ENCODE measurements around the gene PPM1M.
A peak's percentile ranks its signal among the peaks of the same experiment; 100 is the strongest.

Gene PPM1M

DNA sequence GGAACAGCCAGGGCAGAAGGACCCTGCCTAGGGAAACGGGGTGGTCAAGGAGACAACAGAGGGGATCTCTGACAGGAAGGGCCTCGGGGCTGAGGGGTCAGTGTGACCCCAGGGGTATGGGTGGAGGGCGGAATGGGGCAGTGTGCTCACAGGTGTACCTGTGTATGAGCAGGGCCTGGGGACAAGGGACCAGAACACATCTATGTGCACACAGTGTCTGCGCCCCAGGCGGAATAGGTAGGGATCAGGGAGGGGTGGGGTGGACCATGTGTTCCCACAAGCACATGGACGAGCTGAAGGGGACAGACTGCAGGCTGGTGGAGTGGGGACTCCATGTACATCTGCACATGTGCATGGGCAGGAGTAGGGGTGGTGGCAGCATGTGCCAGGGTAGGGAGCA lies 15.1 kb upstream of the PPM1M start (continued):
- TF ChIP-seq, protein P1, sequence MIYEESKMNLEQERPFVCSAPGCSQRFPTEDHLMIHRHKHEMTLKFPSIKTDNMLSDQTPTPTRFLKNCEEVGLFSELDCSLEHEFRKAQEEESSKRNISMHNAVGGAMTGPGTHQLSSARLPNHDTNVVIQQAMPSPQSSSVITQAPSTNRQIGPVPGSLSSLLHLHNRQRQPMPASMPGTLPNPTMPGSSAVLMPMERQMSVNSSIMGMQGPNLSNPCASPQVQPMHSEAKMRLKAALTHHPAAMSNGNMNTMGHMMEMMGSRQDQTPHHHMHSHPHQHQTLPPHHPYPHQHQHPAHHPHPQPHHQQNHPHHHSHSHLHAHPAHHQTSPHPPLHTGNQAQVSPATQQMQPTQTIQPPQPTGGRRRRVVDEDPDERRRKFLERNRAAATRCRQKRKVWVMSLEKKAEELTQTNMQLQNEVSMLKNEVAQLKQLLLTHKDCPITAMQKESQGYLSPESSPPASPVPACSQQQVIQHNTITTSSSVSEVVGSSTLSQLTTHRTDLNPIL (CRISPR knock-in tag; IDR thresholded peaks at IDR 0.05; ENCODE audit: low read depth) = no peak
- no peak for TF ChIP-seq CSDC2 (CRISPR knock-in tag; IDR thresholded peaks at IDR 0.05)
- TF ChIP-seq PPARA (CRISPR knock-in tag; IDR thresholded peaks at IDR 0.05; ENCODE audit: borderline replicate concordance) = no peak
- TF ChIP-seq ZFP3 (CRISPR knock-in tag; IDR thresholded peaks at IDR 0.05) = no peak
- no peak for TF ChIP-seq OSR1 (CRISPR knock-in tag; IDR thresholded peaks at IDR 0.05)
- no peak for TF ChIP-seq CSRNP3 (CRISPR knock-in tag; IDR thresholded peaks at IDR 0.05)

DNA sequence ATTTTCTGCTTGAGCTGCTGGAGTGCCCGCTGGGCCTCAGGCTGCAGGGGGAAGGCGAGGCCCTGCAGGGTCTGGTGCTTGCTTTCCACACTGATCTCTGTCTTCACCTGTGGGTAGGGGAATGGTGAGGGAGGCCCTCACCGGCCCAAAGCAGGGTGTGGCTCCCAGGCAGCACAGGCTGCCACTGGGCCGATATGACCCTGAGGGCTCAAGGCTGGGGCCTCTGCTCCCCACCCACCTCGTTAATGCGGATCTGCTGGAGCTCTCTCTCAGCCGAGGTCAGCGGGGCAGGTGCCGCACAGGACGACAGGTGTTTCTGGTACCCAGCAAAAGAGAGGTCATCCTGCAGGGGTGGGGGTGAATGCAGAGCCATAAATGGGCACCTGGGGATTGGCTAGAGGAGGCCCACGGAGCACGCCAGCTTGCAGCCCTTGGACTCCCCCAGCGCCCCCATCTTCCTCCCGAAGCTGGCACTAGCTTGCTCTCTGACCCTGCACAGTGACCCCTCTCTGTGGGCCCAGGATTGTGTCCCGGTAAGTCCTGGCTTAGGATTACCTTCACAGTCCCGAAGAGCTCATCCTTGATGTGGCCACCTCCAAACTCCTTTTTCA lies 14.6 kb upstream of the PPM1M start:
- TF ChIP-seq ZNF8 (CRISPR knock-in tag; IDR thresholded peaks at IDR 0.05) (no peak), CSDC2 (CRISPR knock-in tag; IDR thresholded peaks at IDR 0.05) (no peak)
- ATAC-seq = no peak

GRCh38 chr3:52231502-52232278 lies 13.9 kb upstream of the PPM1M start:
- TF ChIP-seq ZFP30 (CRISPR knock-in tag; IDR thresholded peaks at IDR 0.05) (no peak), PPARA (CRISPR knock-in tag; IDR thresholded peaks at IDR 0.05; ENCODE audit: borderline replicate concordance) (no peak), TCF4 (CRISPR knock-in tag; IDR thresholded peaks at IDR 0.05; ENCODE audit: borderline replicate concordance) (no peak)
- peak; percentile 71 for ATAC-seq

DNA sequence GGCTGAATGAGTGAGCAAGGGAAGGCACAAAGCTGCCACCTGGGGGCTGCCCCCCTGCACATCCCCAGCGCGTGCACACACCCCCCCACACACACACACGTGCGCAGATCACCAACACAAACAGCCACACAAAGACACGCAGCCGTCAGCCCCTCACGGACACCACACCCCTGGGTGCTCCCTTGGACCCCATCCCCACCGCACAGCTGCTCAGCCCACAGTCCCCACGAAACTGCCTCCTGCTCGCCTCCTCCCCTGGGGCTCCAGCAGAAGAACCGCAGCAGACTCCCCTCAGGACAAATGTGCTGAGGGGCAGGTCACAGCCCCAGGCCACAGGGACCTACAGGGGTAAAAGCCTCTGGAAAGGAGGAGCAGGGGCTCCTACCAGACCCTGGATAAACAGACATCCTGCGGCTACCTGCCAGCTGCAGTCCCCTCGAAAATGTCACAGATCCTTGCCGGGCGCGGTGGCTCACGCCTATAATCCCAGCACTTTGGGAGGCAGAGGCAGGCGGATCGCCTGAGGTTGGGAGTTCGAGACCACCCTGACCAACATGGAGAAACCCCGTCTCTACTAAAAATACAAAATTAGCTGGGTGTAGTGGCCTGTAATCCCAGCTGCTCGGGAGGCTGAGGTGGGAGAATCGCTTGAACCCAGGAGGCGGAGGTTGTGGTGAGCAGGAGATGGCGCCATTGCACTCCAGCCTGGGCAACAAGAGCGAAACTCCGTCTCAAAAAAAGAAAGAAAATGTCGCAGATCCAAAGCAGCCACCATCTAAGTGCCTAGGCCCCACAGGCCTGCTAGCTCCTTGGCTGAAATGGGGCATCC lies 13.1 kb upstream of the PPM1M start:
- TF ChIP-seq, protein P2, sequence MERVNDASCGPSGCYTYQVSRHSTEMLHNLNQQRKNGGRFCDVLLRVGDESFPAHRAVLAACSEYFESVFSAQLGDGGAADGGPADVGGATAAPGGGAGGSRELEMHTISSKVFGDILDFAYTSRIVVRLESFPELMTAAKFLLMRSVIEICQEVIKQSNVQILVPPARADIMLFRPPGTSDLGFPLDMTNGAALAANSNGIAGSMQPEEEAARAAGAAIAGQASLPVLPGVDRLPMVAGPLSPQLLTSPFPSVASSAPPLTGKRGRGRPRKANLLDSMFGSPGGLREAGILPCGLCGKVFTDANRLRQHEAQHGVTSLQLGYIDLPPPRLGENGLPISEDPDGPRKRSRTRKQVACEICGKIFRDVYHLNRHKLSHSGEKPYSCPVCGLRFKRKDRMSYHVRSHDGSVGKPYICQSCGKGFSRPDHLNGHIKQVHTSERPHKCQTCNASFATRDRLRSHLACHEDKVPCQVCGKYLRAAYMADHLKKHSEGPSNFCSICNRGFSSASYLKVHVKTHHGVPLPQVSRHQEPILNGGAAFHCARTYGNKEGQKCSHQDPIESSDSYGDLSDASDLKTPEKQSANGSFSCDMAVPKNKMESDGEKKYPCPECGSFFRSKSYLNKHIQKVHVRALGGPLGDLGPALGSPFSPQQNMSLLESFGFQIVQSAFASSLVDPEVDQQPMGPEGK (CRISPR knock-in tag; IDR thresholded peaks at IDR 0.05; ENCODE audit: borderline replicate concordance) = no peak
- no peak for TF ChIP-seq GLIS3 (CRISPR knock-in tag; IDR thresholded peaks at IDR 0.05)
- TF ChIP-seq ZFP30 (CRISPR knock-in tag; IDR thresholded peaks at IDR 0.05) = no peak
- TF ChIP-seq TOX (CRISPR knock-in tag; IDR thresholded peaks at IDR 0.05; ENCODE audit: borderline replicate concordance) = no peak
- TF ChIP-seq CSDC2 (CRISPR knock-in tag; IDR thresholded peaks at IDR 0.05) = no peak
- TF ChIP-seq, protein P1 (CRISPR knock-in tag; IDR thresholded peaks at IDR 0.05; ENCODE audit: low read depth) = no peak
- no peak for TF ChIP-seq ZC3H10 (CRISPR knock-in tag; IDR thresholded peaks at IDR 0.05)
- TF ChIP-seq POU6F1 (CRISPR knock-in tag; IDR thresholded peaks at IDR 0.05; ENCODE audit: borderline replicate concordance, low read depth) = no peak
- TF ChIP-seq SNAI2 (CRISPR knock-in tag; IDR thresholded peaks at IDR 0.05) = no peak
- no peak for TF ChIP-seq PPARA (CRISPR knock-in tag; IDR thresholded peaks at IDR 0.05; ENCODE audit: borderline replicate concordance)
- no peak for TF ChIP-seq CSRNP3 (CRISPR knock-in tag; IDR thresholded peaks at IDR 0.05)
- no peak for ATAC-seq

Data from SK-N-SH treated with all-trans-retinoic acid at 6 μM for 48 hours (cell line).